Activated CD4-positive, CD25-positive, alpha-beta regulatory T cell treated with anti-CD3 and anti-CD28 coated beads, Interleukin-2, amount 50 U/mL, for 72 hours (primary cell): ENCODE measurements around the gene ATXN7L1.

ENCODE experiments used
- DNase-seq: peaks from one replicate; pipeline ENCODE4 v3.0.0; 2021

ATXN7L1 gene

GRCh38 chr7:105769901-105770628, 106.3 kb downstream of the ATXN7L1 start:
- DNase-seq, result no peak

GRCh38 chr7:105768898-105769507, 107.4 kb downstream of the ATXN7L1 start:
- no peak for DNase-seq

- no peak for DNase-seq
Observed at GRCh38 chr7:105768117-105768516, 108.3 kb downstream of the ATXN7L1 start.

- DNase-seq, result no peak
Observed at GRCh38 chr7:105766421-105767073, 109.9 kb downstream of the ATXN7L1 start.

GRCh38 chr7:105765846-105766245, 110.6 kb downstream of the ATXN7L1 start:
- no peak for DNase-seq

GRCh38 chr7:105764506-105764905, 111.9 kb downstream of the ATXN7L1 start:
- no peak for DNase-seq

GRCh38 chr7:105760551-105761447, 115.6 kb downstream of the ATXN7L1 start:
- no peak for DNase-seq

GRCh38 chr7:105759670-105760550, 116.5 kb downstream of the ATXN7L1 start:
- DNase-seq, result no peak

GRCh38 chr7:105756367-105756766, 120.0 kb downstream of the ATXN7L1 start:
- no peak for DNase-seq

- no peak for DNase-seq
Observed at GRCh38 chr7:105752671-105753275, 123.6 kb downstream of the ATXN7L1 start.

- no peak for DNase-seq
Observed at GRCh38 chr7:105751054-105751453, 125.3 kb downstream of the ATXN7L1 start.

GRCh38 chr7:105748701-105749100, 127.7 kb downstream of the ATXN7L1 start:
- no peak for DNase-seq

GRCh38 chr7:105745681-105746330, 130.6 kb downstream of the ATXN7L1 start:
- no peak for DNase-seq

GRCh38 chr7:105744258-105744657, 132.1 kb downstream of the ATXN7L1 start:
- DNase-seq, result no peak

- DNase-seq, result no peak
Observed at GRCh38 chr7:105743351-105744090, 132.9 kb downstream of the ATXN7L1 start.

GRCh38 chr7:105742787-105743186, 133.6 kb downstream of the ATXN7L1 start:
- no peak for DNase-seq

- no peak for DNase-seq
Observed at GRCh38 chr7:105741982-105742381, 134.4 kb downstream of the ATXN7L1 start.

GRCh38 chr7:105738133-105738532, 138.3 kb downstream of the ATXN7L1 start:
- DNase-seq, result no peak

GRCh38 chr7:105734233-105734632, 142.2 kb downstream of the ATXN7L1 start:
- DNase-seq, result no peak

- no peak for DNase-seq
Observed at GRCh38 chr7:105731042-105731441, 145.4 kb downstream of the ATXN7L1 start.
